Measurements from ENCODE around the gene STAB2. TPM values are rescaled to one million over a fixed set of nuclear protein-coding genes. Genes with fewer than 3 reads are reported as not detected.
"Not testable (repeated sequence)": the region's sequence is repeated elsewhere in the genome, so short reads cannot be mapped to it uniquely, and the experiment has no call there.

The STAB2 gene
- total and polyA plus RNA-seq, 11 donors: 0.12 to 3.5 (median 0.37) TPM; not detected in 6

DNA sequence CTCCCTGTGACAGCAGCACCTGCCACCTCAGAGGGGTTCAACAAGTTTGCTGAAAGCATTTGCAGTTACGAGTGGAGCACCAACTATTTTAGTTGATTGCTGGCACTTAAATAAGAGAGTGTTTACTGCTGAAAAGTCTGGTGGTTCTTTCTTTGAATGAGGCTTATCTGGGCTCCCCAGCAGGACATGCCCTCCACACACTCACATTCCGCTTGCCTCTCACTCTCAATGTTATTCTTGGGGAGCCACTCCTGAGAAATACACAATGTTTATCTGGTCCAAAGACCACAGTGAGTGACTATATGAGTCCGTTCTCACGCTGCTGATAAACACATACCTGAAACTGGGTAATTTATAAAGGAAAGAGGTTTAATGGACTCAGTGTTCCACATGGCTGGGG lies 222.1 kb downstream of the STAB2 start:
- Histone ChIP-seq H3K36me3 (no peaks in the 10 kb centered on the region), H3K4me3 (no peak overlapping the region), H3K9me3 (no peaks in the 10 kb centered on the region), H3K27me3 (no peaks in the 10 kb centered on the region), H3K27ac (peak overlapping the region in 1 of 12 donors; percentile 51), H3K4me1 (peaks cover 0 to 34% (median 0%) of the 10 kb centered on the region in 12 donors)
- ATAC-seq: no peak
- TF ChIP-seq POLR2A (IDR thresholded peaks at IDR 0.05) (no peak), CTCF (IDR thresholded peaks at IDR 0.05) (no peak)
- intact Hi-C loops (cut with DNase I): no loop called here
- WGBS, 4 donors: 72 to 89% (median 81%) methylated on average over 4 of the region's 4 CpGs
- no peak for DNase-seq

DNA sequence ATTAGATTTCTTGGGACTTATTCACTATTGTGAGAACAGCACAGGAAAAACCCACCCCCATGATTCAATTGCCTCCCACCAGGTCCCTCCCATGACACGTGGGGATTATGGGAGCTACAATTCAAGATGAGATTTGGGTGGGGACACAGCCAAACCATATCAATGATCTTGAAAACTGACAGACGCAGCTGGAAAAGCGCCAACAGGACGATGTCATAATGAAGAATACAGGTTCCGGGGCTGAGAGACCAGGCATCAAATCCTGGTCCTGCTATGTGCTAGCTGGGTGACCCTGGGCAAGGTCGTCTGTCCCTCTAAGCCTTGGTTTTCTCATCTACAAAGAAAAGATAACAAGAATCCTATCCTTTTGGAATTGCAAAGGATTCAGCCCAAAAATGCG lies 222.6 kb downstream of the STAB2 start:
- ATAC-seq; H3K9me3 ChIP-seq; H3K4me3 ChIP-seq; H3K27me3 ChIP-seq; H3K36me3 ChIP-seq; intact Hi-C loops (cut with DNase I); DNase-seq: not testable (repeated sequence)
- Histone ChIP-seq H3K4me1 (peaks cover 0 to 29% (median 0%) of the 10 kb centered on the region in 12 donors), H3K27ac (peak overlapping the region in 1 of 12 donors; percentile 51)
- 64 to 81% (median 79%) methylated on average over 7 of the region's 7 CpGs for WGBS, 4 donors

DNA sequence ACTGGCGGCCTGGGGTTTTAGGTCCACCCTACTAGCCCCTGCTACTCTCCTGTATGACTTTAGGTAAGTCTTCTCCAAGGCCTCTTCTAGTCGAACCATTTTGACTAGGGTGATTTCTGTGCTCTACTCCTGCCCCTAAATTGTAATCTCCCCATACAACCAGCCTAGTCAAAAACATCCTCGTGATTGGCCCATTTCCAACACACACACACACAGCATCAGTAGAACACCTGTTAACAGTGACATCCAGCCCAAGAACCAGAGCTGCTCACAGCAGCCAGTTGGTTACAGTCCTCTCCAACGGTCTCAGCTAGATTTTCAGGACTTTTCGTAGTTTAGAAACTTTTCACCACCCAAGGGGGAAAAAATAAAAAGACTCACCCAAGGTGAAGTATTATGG lies 223.0 kb downstream of the STAB2 start:
- no peaks in the 10 kb centered on the region for H3K36me3 ChIP-seq
- intact Hi-C loops (cut with DNase I): no loop called here
- no peak for ATAC-seq
- DNase-seq: no peak
- H3K27me3 ChIP-seq: no peaks in the 10 kb centered on the region
- TF ChIP-seq POLR2A (IDR thresholded peaks at IDR 0.05): no peak
- no peak for TF ChIP-seq CTCF (IDR thresholded peaks at IDR 0.05)
- H3K4me3 ChIP-seq: no peak overlapping the region
- no peaks in the 10 kb centered on the region for H3K9me3 ChIP-seq
- H3K27ac ChIP-seq: peak overlapping the region in 1 of 12 donors; percentile 51
- WGBS, 4 donors: 68 to 81% (median 79%) methylated on average over 5 of the region's 5 CpGs
- H3K4me1 ChIP-seq: peaks cover 0 to 24% (median 0%) of the 10 kb centered on the region in 12 donors

- WGBS, 4 donors: 79 to 89% (median 85%) methylated on average over 6 of the region's 6 CpGs
- TF ChIP-seq CTCF (IDR thresholded peaks at IDR 0.05) (no peak), POLR2A (IDR thresholded peaks at IDR 0.05) (no peak)
- Histone ChIP-seq H3K4me1 (peaks cover 0 to 7% (median 0%) of the 10 kb centered on the region in 12 donors), H3K9me3 (no peaks in the 10 kb centered on the region), H3K36me3 (no peaks in the 10 kb centered on the region), H3K4me3 (no peak overlapping the region), H3K27me3 (no peaks in the 10 kb centered on the region), H3K27ac (peak overlapping the region in 1 of 12 donors; percentile 20)
- ATAC-seq (no peak), DNase-seq (no peak)
- intact Hi-C loops (cut with DNase I): no loop called here
These were observed 224.7 kb downstream of the STAB2 start for GRCh38 chr12:103811791-103812190.

- intact Hi-C loops (cut with DNase I): no loop called here
- WGBS, 4 donors: 92 to 100% (median 95%) methylated on average over 1 of the region's 1 CpG
- Histone ChIP-seq H3K27ac (no peak overlapping the region), H3K27me3 (no peaks in the 10 kb centered on the region), H3K36me3 (no peaks in the 10 kb centered on the region), H3K4me1 (no peaks in the 10 kb centered on the region), H3K4me3 (no peak overlapping the region), H3K9me3 (no peaks in the 10 kb centered on the region)
- no peak for TF ChIP-seq POLR2A (IDR thresholded peaks at IDR 0.05)
- no peak for TF ChIP-seq CTCF (IDR thresholded peaks at IDR 0.05)
- ATAC-seq (no peak), DNase-seq (no peak)
These were observed 225.7 kb downstream of the STAB2 start for GRCh38 chr12:103812789-103813188.

Measured in heart left ventricle (tissue), 16 donors.